Lower leg skin (tissue), 4 donors: ENCODE results near the gene COL4A4. TPM values are rescaled to one million over a fixed set of nuclear protein-coding genes. Genes with fewer than 3 reads are reported as not detected.
A peak's percentile ranks its signal among the peaks of the same experiment; 100 is the strongest.

ENCODE experiments used
- DNase-seq, 2 donors: peaks; one replicate each; pipeline ENCODE4 v3.0.0-alpha.2; 2019; ENCODE audit warnings: low spot score in 2 of 2
- H3K4me3 ChIP-seq: fragments of 200-600 bp; sonication (generic); 2 replicates; pipeline ENCODE4 v1.5.1; 2017; ENCODE audit warnings: mild to moderate bottlenecking, low read depth; ENCODE audit not compliant: poor library complexity, severe bottlenecking
- POLR2A ChIP-seq, 2 donors: fragments of 450-650 bp; IDR thresholded peaks; one replicate each; pipeline ENCODE4 v1.6.1; 2016 to 2017; ENCODE audit warnings: antibody characterized with exemption in 2 of 2, mild to moderate bottlenecking in 1 of 2, moderate library complexity in 1 of 2
- WGBS, 2 donors: methylation state at CpG; one replicate each; pipeline ENCODE4 v1.1.5; 2018; 5-methylcytosine and 5-hydroxymethylcytosine counted together
- intact Hi-C: fragments of 100-400 bp; cut with DNase I; formaldehyde crosslinking; loops from one replicate; pipeline ENCODE4 v1.15.0; 2023; ENCODE audit warnings: low total_unique reads
- total RNA-seq, 4 donors: library from RNA; depleted of rRNA; stranded (reverse); fragments of >200 nt; gene quantifications; one replicate each; pipeline ENCODE4 v1.1.0, GENCODE V29; 2016
- TF ChIP-seq, protein P1 (sequence below), 3 donors: fragments of 450-650 bp; IDR thresholded peaks; one replicate each; pipeline ENCODE4 v1.5.1; 2016; ENCODE audit warnings: antibody characterized with exemption in 3 of 3, mild to moderate bottlenecking in 3 of 3, moderate library complexity in 2 of 3

Gene COL4A4
- under 1 TPM; 0.04 to 0.58 (median 0.18) TPM for total RNA-seq

DNA sequence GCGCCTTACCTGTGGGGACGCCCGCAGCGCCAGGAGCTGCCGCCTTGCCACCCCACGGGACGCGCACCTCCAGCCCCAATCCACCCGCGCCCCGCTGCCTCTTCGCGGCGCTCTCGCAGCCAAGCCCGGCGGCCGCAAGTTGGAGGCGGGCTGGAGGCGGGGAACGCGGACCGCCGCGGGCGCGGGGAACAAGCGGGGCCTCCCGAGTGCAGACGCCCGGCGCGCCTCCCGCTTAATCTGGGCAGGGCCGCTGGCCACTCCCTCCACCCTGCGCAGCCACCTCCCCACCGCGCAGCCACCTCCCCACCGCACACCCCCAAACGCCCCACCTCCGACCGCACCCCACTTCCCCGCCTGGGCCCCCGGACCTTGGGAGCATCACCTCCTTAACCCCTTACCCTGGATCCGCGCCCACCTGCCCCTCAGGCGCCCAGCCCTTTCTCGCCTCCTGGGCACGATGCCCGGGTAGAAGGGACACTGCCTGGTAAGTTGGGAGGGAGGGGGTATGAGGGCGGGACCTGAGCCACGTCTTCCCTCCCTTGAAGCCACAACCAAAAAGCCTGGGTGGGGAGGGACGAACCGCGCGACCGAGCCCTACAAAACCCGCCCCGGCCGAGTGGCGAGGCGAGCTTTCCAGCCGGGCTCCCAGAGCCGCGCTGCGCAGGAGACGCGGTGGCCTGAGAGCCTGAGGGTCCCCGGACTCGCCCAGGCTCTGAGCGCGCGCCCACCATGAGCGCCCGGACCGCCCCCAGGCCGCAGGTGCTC lies at the start of gene COL4A4, which contains the start of gene COL4A3:
Gene COL4A4, minus strand, starts transcription at position 208 of the 765 bp plus-strand sequence. CDS start 16,722 bp downstream, outside the sequence.
Gene COL4A3, plus strand, starts transcription at position 627 of the 765 bp plus-strand sequence. Its CDS starts 103 bp downstream, at position 730.
- 1 to 3% methylated on average over 21 to 26 of the region's 77 CpGs for WGBS, 2 donors
- DNase-seq, result peak; percentile 15 to 85
- TF ChIP-seq, protein P1, sequence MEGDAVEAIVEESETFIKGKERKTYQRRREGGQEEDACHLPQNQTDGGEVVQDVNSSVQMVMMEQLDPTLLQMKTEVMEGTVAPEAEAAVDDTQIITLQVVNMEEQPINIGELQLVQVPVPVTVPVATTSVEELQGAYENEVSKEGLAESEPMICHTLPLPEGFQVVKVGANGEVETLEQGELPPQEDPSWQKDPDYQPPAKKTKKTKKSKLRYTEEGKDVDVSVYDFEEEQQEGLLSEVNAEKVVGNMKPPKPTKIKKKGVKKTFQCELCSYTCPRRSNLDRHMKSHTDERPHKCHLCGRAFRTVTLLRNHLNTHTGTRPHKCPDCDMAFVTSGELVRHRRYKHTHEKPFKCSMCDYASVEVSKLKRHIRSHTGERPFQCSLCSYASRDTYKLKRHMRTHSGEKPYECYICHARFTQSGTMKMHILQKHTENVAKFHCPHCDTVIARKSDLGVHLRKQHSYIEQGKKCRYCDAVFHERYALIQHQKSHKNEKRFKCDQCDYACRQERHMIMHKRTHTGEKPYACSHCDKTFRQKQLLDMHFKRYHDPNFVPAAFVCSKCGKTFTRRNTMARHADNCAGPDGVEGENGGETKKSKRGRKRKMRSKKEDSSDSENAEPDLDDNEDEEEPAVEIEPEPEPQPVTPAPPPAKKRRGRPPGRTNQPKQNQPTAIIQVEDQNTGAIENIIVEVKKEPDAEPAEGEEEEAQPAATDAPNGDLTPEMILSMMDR (IDR thresholded peaks at IDR 0.05), result no peak
- TF ChIP-seq POLR2A (IDR thresholded peaks at IDR 0.05), result no peak
- intact Hi-C loops, result no loop called here
- peak within 1 kb of the TSS; percentile 23 for H3K4me3 ChIP-seq

DNA sequence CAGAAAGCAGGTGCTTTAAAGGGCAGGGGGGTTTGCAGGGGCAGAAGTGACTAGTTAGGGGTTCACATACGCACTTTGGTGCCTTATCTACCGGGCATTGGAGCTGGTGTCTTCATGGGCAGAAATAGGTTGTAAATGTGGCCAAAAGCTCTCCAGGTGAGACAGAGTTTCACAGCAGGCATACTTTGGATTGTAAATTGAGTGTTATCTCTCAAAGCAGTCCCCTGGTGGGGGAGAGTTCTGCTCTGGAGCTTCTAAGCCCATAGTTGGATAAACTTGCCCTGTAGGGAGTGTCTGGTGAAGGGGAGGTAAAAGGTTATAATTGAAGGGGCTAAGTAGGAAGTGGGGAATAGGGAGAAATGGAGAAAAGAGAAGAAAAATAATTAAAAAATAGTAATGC lies 43.6 kb upstream of the COL4A4 start:
- DNase-seq, result no peak
- TF ChIP-seq, protein P1 (IDR thresholded peaks at IDR 0.05), result no peak
- TF ChIP-seq POLR2A (IDR thresholded peaks at IDR 0.05), result no peak
- intact Hi-C loops, result no loop called here
- 71 to 84% methylated on average over 2 of the region's 2 CpGs for WGBS, 2 donors
- no peak overlapping the region for H3K4me3 ChIP-seq

DNA sequence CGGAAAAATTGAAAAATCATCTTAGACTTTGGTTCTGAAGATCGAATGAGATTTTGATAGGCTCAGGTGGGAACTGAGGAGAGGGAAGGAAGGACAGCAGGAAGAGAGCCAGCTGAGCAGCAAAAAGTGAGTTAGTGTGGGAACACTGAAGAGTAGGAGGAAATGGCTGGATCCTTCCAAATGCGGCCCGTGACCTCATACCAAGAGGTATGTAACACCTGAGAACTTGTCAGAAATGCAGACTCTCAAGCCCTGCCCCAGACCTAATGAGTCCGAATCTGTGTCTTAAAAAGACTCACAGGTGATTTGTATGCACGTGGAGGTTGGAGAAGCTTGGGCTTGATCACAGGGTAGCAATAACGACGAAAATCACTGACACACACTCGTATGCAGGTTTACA lies 42.4 kb upstream of the COL4A4 start:
- intact Hi-C loops, result no loop called here
- TF ChIP-seq, protein P1 (IDR thresholded peaks at IDR 0.05), result no peak
- TF ChIP-seq POLR2A (IDR thresholded peaks at IDR 0.05), result no peak
- no peak overlapping the region for H3K4me3 ChIP-seq
- 85 to 95% methylated on average over 9 of the region's 9 CpGs for WGBS, 2 donors
- no peak for DNase-seq

DNA sequence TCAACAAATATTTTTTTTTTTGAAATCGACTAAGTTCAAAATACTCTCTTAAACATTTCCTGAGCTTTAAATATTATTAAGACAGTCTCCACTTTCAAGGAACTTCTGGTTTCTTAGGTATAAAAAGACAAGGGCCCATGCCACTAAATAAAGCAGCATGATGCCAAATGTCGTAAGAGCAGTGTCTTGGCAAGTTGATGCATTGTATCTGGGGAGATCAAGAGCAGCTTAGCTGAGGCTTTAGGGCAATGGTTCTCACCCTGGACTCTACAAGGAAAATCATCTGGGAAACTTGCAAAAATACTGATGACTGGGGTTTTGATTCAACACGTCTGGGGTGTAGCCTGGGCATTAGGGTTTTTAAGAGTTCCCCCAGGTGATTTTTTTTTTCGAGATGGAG lies 41.7 kb upstream of the COL4A4 start:
- H3K4me3 ChIP-seq, result no peak overlapping the region
- intact Hi-C loops, result no loop called here
- WGBS, 2 donors, result 64 to 65% methylated on average over 4 of the region's 4 CpGs
- DNase-seq, result no peak
- TF ChIP-seq, protein P1 (IDR thresholded peaks at IDR 0.05), result no peak
- TF ChIP-seq POLR2A (IDR thresholded peaks at IDR 0.05), result no peak

DNA sequence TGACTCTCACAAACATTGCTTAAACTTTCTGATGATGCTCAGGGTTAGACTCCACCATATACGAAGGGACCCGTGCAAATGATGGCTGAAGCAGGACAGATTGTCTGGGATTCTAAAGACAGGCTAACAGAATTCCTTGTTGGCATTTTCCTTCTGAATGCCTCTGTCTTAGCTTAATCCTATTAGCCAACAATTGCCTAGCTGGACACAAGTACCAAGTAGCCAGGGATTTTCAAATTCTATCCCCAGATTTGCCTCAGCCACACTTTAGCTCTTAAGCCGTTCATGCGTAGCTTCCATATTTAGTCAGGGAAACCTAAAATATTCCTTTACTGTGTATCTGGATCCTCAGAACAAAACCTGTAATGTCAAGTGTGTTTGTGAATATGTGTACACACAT lies 40.4 kb upstream of the COL4A4 start:
- no peak overlapping the region for H3K4me3 ChIP-seq
- 96 to 97% methylated on average over 4 of the region's 4 CpGs for WGBS, 2 donors
- intact Hi-C loops, result no loop called here
- TF ChIP-seq, protein P1 (IDR thresholded peaks at IDR 0.05), result no peak
- TF ChIP-seq POLR2A (IDR thresholded peaks at IDR 0.05), result no peak
- no peak for DNase-seq
